ENCODE data around the gene ZFP36L1. TPM values are rescaled to one million over a fixed set of nuclear protein-coding genes. Genes with fewer than 3 reads are reported as not detected.

Gene ZFP36L1
- total and polyA plus RNA-seq, 2 of the 13 experiments (the other 11 are each of a cell fraction or from before 2014, with no cell fraction given), result 7.4 to 10.2 TPM

- TF ChIP-seq, protein P1, sequence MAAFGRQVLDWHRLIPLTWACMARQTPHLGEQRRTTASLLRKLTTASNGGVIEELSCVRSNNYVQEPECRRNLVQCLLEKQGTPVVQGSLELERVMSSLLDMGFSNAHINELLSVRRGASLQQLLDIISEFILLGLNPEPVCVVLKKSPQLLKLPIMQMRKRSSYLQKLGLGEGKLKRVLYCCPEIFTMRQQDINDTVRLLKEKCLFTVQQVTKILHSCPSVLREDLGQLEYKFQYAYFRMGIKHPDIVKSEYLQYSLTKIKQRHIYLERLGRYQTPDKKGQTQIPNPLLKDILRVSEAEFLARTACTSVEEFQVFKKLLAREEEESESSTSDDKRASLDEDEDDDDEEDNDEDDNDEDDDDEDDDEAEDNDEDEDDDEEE (CRISPR knock-in tag; IDR thresholded peaks at IDR 0.05), result 0 out of 2 replicates have a peak, but pooled peaks have one; percentile 41
- TF ChIP-seq ZNF652 (CRISPR knock-in tag; IDR thresholded peaks at IDR 0.05; ENCODE audit: borderline replicate concordance, low read depth) (peak; percentile 92), ZNF136 (CRISPR knock-in tag; IDR thresholded peaks at IDR 0.05; ENCODE audit: low read depth) (no peak; the same call in 1 of the 2 replicates), ZNF20 (CRISPR knock-in tag; IDR thresholded peaks at IDR 0.05) (no peak), STAG1 (CRISPR knock-in tag; IDR thresholded peaks at IDR 0.05) (peak; percentile 31; the same call in 1 of the 2 replicates), ZNF777 (CRISPR knock-in tag; IDR thresholded peaks at IDR 0.05) (peak; percentile 77), PBX3 (CRISPR knock-in tag; IDR thresholded peaks at IDR 0.05; ENCODE audit: borderline replicate concordance) (no peak), KLF16 (CRISPR knock-in tag; IDR thresholded peaks at IDR 0.05) (peak in 1 of 2 experiments; percentile 63; a peak in 1 of 4 replicates), SMARCC2 (IDR thresholded peaks at IDR 0.05) (no peak), XBP1 (CRISPR knock-in tag; IDR thresholded peaks at IDR 0.05) (no peak), ZNF883 (CRISPR knock-in tag; IDR thresholded peaks at IDR 0.05; ENCODE audit: not compliant biosample characterization) (peak; percentile 87), KLF9 (CRISPR knock-in tag; IDR thresholded peaks at IDR 0.05; ENCODE audit: low read depth) (no peak), RERE (CRISPR knock-in tag; IDR thresholded peaks at IDR 0.05; ENCODE audit: low read depth) (0 out of 2 replicates have a peak, but pooled peaks have one; percentile 24), FIP1L1 (IDR thresholded peaks at IDR 0.05; ENCODE audit: borderline replicate concordance, insufficient read depth, low read depth, low read length) (no peak), ZBTB8A (CRISPR knock-in tag; IDR thresholded peaks at IDR 0.05; ENCODE audit: borderline replicate concordance, low read depth) (no peak)
Observed at GRCh38 chr14:68795597-68796417, 2.9 kb upstream of the ZFP36L1 start (continued).

Data from HepG2 (cell line).